GM19324 (cell line): ENCODE results near the gene SFTPA2.
"Not testable (repeated sequence)": the region's sequence is repeated elsewhere in the genome, so short reads cannot be mapped to it uniquely, and the experiment has no call there.

ENCODE experiments used
- ATAC-seq: cut with Tn5 transposase; IDR thresholded peaks from one replicate; pipeline ENCODE4 v1.9.1; 2021; ENCODE audit warnings: mild to moderate bottlenecking, moderate library complexity; ENCODE audit not compliant: unreplicated experiment, low FRiP score

SFTPA2 gene

DNA sequence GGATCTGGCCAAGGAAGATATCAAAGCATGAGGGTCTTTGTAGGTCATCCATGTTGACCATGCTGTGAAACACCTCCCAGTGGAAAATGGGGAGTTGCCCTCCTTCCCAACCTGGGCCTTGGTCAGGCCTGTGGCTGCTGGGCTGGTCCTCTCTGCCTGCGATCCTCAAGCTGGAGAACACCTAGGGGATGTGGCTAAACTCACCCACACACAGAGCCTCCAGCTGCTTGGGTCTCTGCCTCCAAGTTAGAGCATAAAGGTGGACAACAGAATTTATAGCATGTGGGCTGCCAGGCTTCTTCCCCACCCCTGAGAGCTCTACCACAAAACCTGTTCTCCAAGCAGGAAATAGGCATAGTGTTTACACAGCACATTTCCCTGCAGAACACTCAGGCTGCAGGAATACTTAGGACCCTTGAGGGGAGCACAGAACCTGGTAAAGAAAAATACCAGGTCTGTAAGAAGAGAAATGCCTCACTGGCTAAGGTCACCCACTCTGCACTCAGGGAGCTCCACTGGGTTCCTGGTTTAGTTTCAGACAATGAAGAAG, at the start of gene SFTPA2:
SFTPA2 (minus strand) TSS at position 248 of the 550 bp plus-strand sequence. CDS start 924 bp downstream, outside the sequence.
- no peak for ATAC-seq

GRCh38 chr10:79608505-79609375, 48.5 kb upstream of the SFTPA2 start:
- no peak for ATAC-seq

GRCh38 chr10:79605308-79605707, 45.1 kb upstream of the SFTPA2 start:
- no peak for ATAC-seq

- ATAC-seq: no peak
Observed at GRCh38 chr10:79604294-79604693, 44.1 kb upstream of the SFTPA2 start.

- no peak for ATAC-seq
Observed at GRCh38 chr10:79602953-79603352, 42.7 kb upstream of the SFTPA2 start.

GRCh38 chr10:79601939-79602338, 41.7 kb upstream of the SFTPA2 start:
- ATAC-seq: no peak

DNA sequence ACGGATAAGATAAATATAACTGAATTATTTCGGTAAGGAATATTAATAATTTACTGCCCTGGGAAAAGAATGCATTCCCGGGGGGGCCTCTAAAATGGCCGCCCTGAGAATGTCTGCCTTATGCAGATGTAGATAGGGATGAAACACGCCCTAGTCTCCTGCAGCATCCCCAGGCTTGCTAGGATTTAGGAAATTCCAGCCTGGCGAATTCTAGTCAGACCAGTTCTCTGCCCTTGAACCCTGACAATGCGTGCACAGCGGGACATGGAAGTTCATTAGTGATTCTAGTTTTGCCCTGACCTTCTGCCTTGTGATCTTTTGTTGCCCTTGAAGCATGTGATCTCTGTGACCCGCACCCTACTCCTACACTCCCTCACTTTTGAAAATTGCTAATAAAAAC, 39.4 kb upstream of the SFTPA2 start:
- ATAC-seq: not testable (repeated sequence)

DNA sequence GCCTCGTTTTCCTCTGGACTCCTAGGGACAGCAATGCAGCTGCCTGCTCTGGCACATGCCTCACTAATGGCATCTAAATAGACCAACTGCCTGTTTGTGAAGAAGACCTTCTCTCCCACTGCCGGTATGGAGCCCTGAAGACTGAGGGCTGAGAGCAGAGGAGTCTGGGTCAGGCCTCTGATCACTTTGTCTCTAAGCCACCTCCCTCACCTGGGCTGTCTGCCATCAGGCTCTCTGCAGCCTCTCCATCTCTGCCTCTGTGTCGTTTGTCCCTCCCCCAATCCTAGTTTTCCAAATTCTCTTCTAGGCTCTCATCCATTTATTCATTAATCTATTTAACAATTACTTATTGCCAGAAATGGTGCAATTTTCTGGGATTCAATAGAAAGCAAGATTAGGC, 35.3 kb upstream of the SFTPA2 start:
- ATAC-seq: no peak

DNA sequence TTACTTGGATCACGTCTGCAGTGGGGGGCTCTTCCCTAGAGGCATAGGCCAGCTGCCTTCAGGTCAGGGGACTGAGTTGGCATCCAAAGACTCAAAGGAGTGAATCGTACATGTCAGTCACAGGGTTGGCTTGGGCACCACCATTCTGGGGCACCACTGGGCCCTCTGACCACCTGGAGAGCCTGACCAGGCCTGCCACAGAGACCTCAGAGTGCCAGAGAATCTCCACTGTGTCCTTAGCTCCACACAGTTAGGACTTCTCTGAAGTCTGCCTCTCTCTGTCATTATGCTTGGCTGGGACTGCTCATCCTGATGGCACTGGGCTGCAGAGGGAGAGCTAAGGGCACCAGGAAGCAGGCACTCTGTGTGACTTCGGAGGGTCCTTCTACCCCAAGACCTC, 34.4 kb upstream of the SFTPA2 start:
- ATAC-seq: not testable (repeated sequence)

DNA sequence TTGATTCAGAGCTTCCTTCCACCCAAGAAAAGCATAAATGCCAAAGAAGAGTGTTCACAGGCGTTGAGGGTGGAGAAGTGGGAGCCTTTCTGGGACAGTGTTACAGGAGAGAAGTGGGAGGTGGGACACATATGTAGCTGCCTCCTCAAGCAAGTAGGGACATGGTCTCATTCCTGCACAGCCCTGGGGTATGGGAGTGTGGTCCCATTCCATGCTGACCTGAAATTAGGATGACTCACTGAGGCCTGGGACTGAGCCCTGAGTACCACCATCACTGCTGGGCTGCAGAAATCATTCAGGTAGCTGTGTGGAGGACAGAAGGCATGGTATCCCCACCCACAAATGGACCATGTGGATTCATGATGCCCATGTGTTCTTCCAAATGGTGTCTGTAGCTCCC, 33.2 kb upstream of the SFTPA2 start:
- ATAC-seq: no peak

GRCh38 chr10:79588800-79589199, 28.6 kb upstream of the SFTPA2 start:
- no peak for ATAC-seq

GRCh38 chr10:79586933-79587332, 26.7 kb upstream of the SFTPA2 start:
- ATAC-seq: no peak

- no peak for ATAC-seq
Observed at GRCh38 chr10:79585870-79586527, 25.8 kb upstream of the SFTPA2 start.

DNA sequence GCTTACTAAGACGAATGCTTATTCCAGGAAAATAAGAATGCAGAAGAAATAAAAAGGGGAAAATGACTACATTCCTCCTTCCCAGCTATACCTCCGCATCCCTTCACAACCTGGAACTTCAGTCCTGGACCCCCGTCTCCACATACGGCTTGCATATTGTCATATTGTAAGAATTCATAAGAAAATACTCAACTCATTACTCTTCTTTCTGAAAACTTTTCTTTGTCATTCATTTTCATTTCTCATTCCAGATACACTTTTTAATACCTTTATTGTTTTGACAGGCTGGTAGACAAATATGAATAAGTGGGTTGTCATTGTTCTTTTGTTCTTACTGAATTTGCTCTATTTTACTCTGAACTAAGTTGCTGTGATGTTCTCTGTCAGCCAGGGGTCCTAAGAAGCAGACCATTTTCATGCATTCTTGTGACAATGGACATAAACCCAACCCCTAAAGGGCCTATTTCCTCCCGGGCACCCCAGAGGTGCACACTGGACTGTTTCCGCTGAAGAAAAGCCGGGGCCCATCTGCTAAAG, 23.3 kb upstream of the SFTPA2 start:
- ATAC-seq: no peak

DNA sequence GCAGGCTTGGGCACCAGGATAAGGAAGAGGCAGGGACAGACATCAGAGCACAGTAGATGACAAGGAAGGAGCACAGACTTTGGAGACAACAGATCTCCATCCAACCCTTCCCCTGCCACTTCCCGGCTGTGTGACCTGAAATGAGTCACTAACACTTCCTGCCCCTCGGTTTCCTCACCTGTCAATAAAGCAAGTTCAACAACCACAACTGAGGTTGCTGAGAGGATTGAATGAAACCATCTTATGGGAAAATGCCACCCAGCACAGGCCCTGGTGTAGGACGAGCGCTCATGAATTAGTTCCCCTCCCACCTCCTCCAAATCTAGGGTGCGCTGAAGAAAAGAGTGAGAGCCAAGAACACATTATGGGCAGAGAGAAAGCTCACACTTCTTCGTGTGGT, 22.7 kb upstream of the SFTPA2 start:
- not testable (repeated sequence) for ATAC-seq

DNA sequence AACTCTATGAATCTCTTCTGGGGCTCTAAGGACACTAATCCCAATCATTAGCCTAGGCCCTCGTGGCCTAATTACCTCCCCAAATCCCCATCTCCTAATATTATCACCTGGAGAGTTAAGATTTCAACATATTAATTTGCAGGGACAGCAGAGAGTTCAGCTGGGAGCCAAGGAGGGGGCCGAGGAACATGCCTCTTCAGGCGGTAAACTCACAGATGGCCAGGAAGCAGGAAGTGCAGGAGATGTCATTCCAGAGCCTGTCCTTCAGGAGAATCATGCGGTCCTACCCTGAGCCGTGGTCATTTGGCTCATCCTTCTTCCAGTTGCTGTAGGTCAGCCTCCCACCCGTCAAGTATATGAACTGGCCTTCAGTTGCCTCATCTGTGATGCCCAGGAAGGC, 21.9 kb upstream of the SFTPA2 start:
- no peak for ATAC-seq

DNA sequence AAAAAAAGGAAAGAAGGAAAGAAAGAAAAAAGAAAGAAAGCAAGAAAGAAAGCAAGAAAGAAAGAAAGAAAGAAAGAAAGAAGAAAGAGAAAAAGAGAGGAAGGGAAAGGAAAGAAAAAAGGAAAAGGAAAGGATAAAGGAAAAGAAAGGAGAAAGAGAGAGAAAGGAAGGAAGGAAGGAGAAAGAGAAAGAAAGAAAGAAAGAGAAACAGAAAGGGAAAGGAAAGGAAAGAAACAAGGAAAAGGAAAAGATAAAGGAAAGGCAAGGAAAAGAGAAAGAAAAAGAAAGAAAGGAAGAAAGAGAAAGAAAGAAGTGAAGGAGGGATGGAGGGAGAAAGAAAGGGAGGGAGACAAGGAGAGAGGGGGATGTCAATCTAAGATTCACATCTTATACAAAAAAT, 20.8 kb upstream of the SFTPA2 start:
- no peak for ATAC-seq

GRCh38 chr10:79579361-79579760, 19.2 kb upstream of the SFTPA2 start:
- ATAC-seq: no peak

DNA sequence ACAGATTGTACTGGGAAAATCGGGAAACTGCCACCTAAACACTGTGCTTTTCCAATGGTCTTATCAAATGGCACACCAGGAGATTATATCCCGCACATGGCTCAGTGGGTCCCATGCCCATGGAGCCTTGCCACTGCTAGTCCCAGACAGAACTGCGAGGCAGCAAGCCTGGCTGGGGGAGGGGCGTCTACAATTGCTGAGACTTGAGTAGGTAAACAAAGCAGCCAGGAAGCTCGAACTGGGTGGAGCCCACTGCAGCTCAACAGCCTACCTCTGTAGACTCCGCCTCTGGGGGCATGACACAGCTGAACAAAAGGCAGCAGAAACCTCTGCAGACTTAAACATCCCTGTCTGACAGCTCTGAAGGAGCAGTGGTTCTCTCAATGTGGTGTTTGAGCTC, 10.4 kb upstream of the SFTPA2 start:
- not testable (repeated sequence) for ATAC-seq

- no peak for ATAC-seq
Observed at GRCh38 chr10:79563426-79563825, 3.2 kb upstream of the SFTPA2 start.

- peak; percentile 39 for ATAC-seq
Observed at GRCh38 chr10:79562135-79562756, 2.0 kb upstream of the SFTPA2 start.
